ENCODE measurements around the gene LINGO1.

The LINGO1 gene

GRCh38 chr15:77591968-77592613 lies 40.6 kb downstream of the LINGO1 start:
- no peak for DNase-seq

- DNase-seq = no peak
These were observed 42.9 kb downstream of the LINGO1 start for GRCh38 chr15:77589839-77590238.

GRCh38 chr15:77588126-77588525 lies 44.6 kb downstream of the LINGO1 start:
- no peak for DNase-seq

GRCh38 chr15:77584691-77585090 lies 48.0 kb downstream of the LINGO1 start:
- no peak for DNase-seq

GRCh38 chr15:77584201-77584600 lies 48.5 kb downstream of the LINGO1 start:
- no peak for DNase-seq

GRCh38 chr15:77582763-77583162 lies 49.9 kb downstream of the LINGO1 start:
- DNase-seq = no peak

GRCh38 chr15:77581896-77582569 lies 50.7 kb downstream of the LINGO1 start:
- no peak for DNase-seq

- DNase-seq = no peak
These were observed 51.6 kb downstream of the LINGO1 start for GRCh38 chr15:77580996-77581682.

- DNase-seq = no peak
These were observed 53.1 kb downstream of the LINGO1 start for GRCh38 chr15:77579498-77580188.

GRCh38 chr15:77578641-77579372 lies 53.9 kb downstream of the LINGO1 start:
- no peak for DNase-seq

- no peak for DNase-seq
These were observed 55.3 kb downstream of the LINGO1 start for GRCh38 chr15:77577366-77577950.

- DNase-seq = no peak
These were observed 56.2 kb downstream of the LINGO1 start for GRCh38 chr15:77576538-77576937.

- DNase-seq = no peak
These were observed 57.3 kb downstream of the LINGO1 start for GRCh38 chr15:77575203-77575934.

GRCh38 chr15:77574521-77575202 lies 58.0 kb downstream of the LINGO1 start:
- DNase-seq = no peak

GRCh38 chr15:77573802-77574201 lies 58.9 kb downstream of the LINGO1 start:
- DNase-seq = no peak

GRCh38 chr15:77572186-77572585 lies 60.5 kb downstream of the LINGO1 start:
- no peak for DNase-seq

GRCh38 chr15:77571741-77572140 lies 61.0 kb downstream of the LINGO1 start:
- DNase-seq = no peak

GRCh38 chr15:77571181-77571580 lies 61.5 kb downstream of the LINGO1 start:
- DNase-seq = no peak

GRCh38 chr15:77569729-77570125 lies 63.0 kb downstream of the LINGO1 start:
- DNase-seq = no peak

- DNase-seq = no peak
These were observed 63.6 kb downstream of the LINGO1 start for GRCh38 chr15:77568973-77569728.

All from CD4-positive, alpha-beta T cell treated with Interleukin-4 for 1 hour (primary cell).